ENCODE measurements around the gene SPP1.

DNA sequence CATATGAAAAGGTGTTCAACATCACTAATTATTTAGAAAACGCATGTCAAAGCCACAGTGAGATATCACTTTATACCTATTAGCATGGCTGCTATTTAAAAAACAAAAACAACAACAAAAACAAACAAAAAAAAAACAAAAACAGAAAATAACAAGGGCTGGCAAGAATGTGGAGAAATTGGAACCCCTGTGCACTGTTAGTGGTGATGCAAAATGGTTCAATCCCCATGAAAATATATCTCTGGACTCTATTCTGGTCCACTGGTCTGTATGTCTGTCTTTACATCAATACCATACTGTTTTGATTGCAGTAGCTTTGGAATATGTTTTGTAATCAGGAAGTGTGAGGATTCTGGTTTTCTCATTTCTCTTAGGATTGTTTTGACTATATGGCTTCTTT lies 43.6 kb upstream of the SPP1 start:
- TF ChIP-seq POLR2AphosphoS5 (IDR thresholded peaks at IDR 0.05; ENCODE audit: low read depth, low read length) (no peak), SIN3A (IDR thresholded peaks at IDR 0.05; ENCODE audit: borderline replicate concordance, insufficient read depth, low read length) (no peak), TAF1 (IDR thresholded peaks at IDR 0.05; ENCODE audit: borderline replicate concordance, insufficient read depth, low read length) (no peak)
- TF ChIP-seq, protein P1, sequence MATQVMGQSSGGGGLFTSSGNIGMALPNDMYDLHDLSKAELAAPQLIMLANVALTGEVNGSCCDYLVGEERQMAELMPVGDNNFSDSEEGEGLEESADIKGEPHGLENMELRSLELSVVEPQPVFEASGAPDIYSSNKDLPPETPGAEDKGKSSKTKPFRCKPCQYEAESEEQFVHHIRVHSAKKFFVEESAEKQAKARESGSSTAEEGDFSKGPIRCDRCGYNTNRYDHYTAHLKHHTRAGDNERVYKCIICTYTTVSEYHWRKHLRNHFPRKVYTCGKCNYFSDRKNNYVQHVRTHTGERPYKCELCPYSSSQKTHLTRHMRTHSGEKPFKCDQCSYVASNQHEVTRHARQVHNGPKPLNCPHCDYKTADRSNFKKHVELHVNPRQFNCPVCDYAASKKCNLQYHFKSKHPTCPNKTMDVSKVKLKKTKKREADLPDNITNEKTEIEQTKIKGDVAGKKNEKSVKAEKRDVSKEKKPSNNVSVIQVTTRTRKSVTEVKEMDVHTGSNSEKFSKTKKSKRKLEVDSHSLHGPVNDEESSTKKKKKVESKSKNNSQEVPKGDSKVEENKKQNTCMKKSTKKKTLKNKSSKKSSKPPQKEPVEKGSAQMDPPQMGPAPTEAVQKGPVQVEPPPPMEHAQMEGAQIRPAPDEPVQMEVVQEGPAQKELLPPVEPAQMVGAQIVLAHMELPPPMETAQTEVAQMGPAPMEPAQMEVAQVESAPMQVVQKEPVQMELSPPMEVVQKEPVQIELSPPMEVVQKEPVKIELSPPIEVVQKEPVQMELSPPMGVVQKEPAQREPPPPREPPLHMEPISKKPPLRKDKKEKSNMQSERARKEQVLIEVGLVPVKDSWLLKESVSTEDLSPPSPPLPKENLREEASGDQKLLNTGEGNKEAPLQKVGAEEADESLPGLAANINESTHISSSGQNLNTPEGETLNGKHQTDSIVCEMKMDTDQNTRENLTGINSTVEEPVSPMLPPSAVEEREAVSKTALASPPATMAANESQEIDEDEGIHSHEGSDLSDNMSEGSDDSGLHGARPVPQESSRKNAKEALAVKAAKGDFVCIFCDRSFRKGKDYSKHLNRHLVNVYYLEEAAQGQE (IDR thresholded peaks at IDR 0.05; ENCODE audit: insufficient read depth in 1 of 2, low read depth in 2 of 2, low read length in 2 of 2) = no peak
